ENCODE results near the gene PLEKHA6.

- no peak for TF ChIP-seq CTCF (IDR thresholded peaks at IDR 0.05)
- TF ChIP-seq POLR2A (IDR thresholded peaks at IDR 0.05), result no peak
These were observed 71.6 kb downstream of the PLEKHA6 start for GRCh38 chr1:204288021-204288588.
